Fibroblast of gingiva (primary cell): Measurements from ENCODE around the gene ZCCHC18.

Experiments used
- DNase-seq: peaks from one replicate; pipeline ENCODE4 v3.0.0-alpha.2; 2011; ENCODE audit warnings: low read depth

The ZCCHC18 gene

DNA sequence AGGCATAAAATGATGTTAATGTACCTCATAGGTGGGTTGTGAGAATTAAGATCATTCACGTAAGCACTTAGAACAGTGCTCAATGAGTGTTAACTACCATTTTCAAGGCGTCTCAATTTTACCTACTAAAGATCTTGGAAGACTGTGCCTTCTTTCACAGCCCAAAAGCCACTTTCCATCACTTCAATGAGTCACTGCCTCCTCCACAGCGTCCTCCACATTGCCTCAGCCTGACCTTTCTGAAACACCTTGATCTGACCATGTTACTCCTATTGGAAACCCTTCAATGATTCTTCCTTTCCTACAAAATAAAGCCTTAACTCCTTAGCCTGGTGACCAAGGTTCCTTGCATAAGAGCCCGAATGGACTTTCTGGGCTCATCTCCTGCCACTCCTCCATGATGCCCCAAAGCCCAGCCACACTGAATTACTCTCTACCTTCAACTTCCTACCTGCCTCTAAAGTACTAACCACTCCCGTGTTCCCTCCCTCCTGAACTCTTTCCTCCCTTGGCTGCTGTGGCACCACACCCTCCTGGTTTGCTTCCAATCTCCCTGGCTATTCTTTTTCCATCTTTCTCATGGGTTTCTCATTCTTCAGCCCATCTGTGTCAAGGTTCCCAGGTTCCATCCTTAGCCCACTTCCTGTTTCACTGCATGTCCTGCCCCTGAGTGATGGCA lies 22.4 kb downstream of the ZCCHC18 start:
- DNase-seq: no peak

DNA sequence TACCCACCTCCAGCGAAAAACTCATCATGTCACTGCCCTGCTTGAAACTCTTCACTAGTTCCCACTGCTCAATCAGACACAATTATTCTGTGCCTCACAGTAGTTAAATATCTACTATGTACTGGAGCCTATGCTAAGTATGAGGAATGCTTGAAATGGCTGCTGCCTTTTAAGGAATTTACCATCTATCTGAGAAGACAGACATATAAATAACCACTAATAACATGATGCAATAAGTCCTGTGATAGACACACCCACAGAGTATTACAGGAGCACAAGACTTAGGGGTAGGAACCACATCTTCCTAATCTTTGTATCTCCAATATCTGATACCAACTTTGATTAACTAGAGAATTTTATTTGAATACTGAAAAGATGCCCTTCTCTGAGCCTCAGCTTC lies 23.4 kb downstream of the ZCCHC18 start:
- no peak for DNase-seq

DNA sequence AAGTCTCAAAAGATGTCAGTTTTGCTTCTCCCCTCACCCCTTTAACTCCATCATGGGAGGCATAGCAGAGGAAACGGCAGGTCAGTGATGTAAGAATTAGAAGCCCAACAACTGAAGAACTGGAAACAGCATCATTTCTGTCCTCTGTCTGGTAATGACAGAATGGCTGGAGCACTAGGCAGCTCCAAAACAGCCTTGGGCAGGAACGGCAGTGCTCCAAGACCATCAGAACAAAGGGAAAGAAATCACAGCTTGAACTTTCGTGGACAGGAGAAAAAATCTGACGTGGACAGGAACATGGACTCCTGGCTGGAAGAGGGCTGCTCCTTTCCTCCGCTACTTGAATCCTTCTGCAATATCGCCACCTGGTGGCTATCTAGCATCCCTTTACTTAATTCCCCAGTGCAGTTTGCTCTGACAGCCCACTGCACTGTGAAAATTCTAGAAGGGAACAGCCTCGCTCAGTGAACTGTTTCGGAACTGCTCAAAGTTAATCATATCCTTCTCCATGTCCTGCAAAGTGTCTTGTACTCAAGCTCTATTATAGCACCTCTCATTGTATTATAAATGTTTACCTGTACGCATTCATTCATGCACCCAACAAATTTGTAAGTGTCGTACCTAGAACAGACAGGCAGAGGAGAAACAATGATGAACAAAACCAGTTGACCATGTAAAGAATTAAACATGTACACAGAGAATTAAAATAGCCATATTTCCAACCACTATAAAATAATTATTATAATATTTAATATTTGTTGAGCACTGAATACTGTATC lies 24.1 kb downstream of the ZCCHC18 start:
- peak; percentile 78 for DNase-seq

DNA sequence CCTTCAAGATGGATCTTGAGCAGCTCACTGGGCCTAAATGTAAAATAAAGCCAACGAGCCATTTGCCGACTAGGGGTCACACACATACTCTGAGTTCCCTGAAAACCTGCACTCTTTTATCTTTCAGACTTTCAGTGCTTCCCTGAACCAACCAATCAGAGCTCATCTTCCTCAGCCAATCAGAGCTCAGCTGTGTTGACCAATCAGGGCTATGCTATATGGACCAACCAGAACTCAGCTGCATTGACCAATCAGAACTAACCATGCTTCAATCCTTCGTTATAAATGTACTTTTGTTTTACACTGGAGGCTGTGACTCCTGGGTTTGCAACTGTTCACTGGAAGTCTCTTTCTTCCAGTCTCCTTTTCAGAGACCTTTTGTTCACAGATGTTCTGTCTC lies 25.2 kb downstream of the ZCCHC18 start:
- peak; percentile 21 for DNase-seq

DNA sequence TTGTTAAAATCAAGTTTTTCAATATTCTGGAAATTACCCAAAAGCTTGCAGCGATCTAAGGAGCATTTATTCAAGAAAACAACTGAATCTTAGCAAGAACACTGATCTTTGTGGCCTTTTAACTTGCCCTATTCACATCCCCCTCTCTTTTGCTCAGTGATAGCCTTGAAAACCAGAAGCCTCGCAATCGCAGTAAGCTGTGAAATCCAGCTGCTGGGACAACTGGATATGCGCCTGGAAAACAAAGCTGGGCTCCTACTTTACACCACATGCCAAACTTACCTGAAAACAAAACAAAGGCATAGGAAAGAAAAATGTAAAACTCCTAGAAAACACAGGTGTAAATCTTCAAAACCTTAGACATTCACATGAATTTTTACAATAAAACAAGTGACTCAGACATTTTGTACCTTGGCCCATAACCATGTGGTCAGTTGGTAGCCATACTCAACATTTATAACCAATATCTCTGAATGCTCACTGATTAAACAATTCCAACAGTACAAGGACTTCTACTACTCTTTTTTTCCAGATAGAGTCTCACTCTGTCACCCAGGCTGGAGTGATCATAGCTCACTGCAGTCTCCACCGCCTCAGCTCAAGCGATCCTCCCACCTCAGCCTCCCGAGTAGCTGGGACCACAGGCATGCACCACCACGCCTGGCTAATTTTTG lies 28.9 kb downstream of the ZCCHC18 start:
- DNase-seq: no peak

DNA sequence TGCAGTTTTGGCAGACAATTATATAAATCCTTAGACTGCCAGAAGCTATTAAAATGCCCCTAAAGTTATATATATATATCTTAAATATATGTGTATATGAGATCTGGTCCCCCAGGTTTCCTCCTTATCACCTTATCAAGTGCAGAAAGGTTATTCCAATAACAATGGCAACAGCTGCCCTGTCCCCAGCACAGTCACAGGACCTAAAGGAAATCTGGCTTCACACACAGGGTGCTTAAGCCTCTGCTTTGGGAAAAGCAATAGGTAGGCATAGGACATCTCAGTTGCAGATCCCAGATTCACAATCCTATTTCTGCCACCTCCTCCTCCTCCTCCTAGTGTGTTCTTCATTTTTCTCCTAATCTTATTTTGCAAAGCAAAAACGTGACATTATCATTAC lies 38.7 kb downstream of the ZCCHC18 start:
- no peak for DNase-seq

DNA sequence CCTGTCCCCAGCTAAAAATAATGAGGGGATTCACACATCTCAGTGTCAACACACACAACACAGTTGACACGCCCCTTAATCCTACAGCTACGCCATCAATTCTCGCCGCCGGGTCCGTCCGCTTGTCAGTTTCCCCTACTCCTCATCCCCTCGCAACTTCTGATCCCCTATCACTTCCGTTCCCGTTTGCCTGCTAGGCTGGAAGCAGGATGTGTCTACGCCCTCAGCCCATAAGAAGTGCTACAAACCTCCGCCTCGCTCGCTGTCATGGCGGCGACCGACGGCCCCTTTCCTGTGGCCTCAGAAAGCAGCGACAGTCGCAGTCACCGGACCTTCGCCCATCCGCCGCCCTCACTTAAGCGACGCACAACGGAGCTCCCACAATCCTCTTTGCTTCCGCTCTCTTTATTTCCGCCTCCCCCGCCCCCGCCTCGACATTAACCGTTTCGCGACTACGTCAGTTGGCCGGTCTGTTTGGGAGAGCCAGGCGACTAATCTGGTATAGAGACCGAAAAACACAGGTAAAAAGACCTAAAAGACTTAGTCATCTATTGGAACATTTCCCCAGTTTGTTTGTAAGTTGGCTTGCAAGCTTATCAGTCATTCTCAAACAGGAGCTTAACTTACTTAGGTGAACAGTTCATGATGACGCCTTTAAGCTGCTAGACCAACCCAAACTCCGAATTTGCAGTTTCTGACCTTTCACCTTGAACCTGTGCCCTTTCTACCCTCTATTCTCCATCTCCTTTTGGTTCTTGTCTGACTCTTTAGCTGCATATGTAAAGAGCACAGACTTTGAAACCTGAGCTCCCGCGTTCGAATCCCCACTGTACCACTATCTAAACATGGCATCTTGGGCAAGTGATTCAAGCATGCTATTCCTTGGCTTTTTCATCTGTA lies 44.6 kb downstream of the ZCCHC18 start, which contains the start of gene SLC25A53:
Gene SLC25A53 (minus strand): TSS at position 380 of the 900 bp plus-strand sequence. CDS start 51,752 bp downstream, outside the sequence.
- peak; percentile 80 for DNase-seq
